ENCODE measurements around the gene PPP6R2. TPM values are rescaled to one million over a fixed set of nuclear protein-coding genes. Genes with fewer than 3 reads are reported as not detected.

The PPP6R2 gene
- total and polyA plus RNA-seq, 2 experiments from 2014 or later, result 41.4 to 88.4 TPM

DNA sequence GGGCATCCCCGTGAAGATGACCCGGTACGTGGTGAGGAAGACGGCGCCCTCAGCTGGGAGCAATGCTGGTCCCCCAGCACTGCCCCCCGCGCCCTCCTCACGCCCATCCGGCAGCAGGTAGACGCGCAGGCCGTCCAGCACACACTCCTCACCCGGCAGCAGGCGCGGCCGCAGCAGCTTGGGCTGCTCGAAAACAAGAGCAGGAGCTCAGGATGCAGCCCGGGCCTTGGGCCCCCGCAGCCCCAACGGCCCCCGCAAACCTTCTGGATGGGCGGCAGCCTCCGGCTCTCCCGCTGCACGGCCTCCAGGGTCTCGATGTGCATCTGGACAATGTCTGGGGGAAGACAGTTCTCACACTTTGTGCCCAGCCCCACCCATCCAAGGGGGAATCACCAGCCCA is 118.4 kb downstream of the PPP6R2 start:
- H3K36me3 ChIP-seq, result peaks cover 52% of the 10 kb centered on the region
- TF ChIP-seq, protein P1, sequence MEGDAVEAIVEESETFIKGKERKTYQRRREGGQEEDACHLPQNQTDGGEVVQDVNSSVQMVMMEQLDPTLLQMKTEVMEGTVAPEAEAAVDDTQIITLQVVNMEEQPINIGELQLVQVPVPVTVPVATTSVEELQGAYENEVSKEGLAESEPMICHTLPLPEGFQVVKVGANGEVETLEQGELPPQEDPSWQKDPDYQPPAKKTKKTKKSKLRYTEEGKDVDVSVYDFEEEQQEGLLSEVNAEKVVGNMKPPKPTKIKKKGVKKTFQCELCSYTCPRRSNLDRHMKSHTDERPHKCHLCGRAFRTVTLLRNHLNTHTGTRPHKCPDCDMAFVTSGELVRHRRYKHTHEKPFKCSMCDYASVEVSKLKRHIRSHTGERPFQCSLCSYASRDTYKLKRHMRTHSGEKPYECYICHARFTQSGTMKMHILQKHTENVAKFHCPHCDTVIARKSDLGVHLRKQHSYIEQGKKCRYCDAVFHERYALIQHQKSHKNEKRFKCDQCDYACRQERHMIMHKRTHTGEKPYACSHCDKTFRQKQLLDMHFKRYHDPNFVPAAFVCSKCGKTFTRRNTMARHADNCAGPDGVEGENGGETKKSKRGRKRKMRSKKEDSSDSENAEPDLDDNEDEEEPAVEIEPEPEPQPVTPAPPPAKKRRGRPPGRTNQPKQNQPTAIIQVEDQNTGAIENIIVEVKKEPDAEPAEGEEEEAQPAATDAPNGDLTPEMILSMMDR (IDR thresholded peaks at IDR 0.05; ENCODE audit: low read depth, low read length), result no peak
- no peak for DNase-seq (ENCODE audit: low read depth in 1 of 2, low spot score in 1 of 2)
- H3K4me3 ChIP-seq, result no peak overlapping the region
- H3K27ac ChIP-seq, result no peak overlapping the region
- no peaks in the 10 kb centered on the region for H3K9me3 ChIP-seq (ENCODE audit: low read depth)
- no peaks in the 10 kb centered on the region for H3K4me1 ChIP-seq (ENCODE audit: low read depth)
- no peaks in the 10 kb centered on the region for H3K27me3 ChIP-seq

GRCh38 chr22:50461979-50462540 is 118.9 kb downstream of the PPP6R2 start:
- H3K36me3 ChIP-seq, result peaks cover 56% of the 10 kb centered on the region
- no peak overlapping the region for H3K27ac ChIP-seq
- TF ChIP-seq, protein P1 (IDR thresholded peaks at IDR 0.05; ENCODE audit: low read depth, low read length), result no peak
- no peak overlapping the region for H3K4me3 ChIP-seq
- H3K9me3 ChIP-seq (ENCODE audit: low read depth), result no peaks in the 10 kb centered on the region
- no peaks in the 10 kb centered on the region for H3K27me3 ChIP-seq
- DNase-seq (ENCODE audit: low read depth in 1 of 2, low spot score in 1 of 2), result no peak
- no peaks in the 10 kb centered on the region for H3K4me1 ChIP-seq (ENCODE audit: low read depth)

DNA sequence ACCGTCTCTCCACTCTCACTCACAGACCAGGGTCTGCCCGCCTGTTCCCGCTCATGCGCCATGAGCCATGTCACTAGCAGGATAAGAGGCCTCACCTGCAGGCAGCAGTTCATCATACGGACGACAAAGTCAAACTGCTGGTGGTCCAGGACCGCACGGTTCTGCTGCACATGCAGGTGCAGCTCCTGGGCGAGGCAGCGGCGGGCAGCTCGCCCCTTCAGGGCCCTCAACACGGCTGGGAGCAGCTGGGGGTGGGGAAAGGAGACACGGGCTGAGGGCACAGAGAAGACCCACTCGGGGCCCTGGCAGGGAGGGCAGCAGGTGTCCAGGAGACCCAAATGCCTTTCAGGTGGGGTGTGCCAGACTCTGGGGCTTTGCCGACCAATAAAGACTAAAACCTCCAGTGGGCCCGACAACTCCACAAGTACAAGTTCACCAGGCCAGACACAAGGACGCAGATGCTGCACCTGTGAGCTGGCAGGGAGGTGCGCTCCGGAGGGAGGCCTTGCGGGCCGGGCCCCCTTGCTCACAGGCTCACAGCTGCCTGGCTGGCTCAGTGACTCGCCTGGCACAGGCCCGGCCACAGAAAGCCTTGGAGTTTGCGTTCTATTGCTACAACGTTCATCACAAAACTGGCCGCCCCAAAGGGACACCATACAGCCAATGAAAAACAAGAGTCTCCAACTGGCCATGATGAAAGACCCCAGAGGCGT is 120.2 kb downstream of the PPP6R2 start:
- TF ChIP-seq, protein P1 (IDR thresholded peaks at IDR 0.05; ENCODE audit: low read depth, low read length), result no peak
- DNase-seq (ENCODE audit: low read depth in 1 of 2, low spot score in 1 of 2), result no peak
- Histone ChIP-seq H3K27ac (no peak overlapping the region), H3K4me3 (no peak overlapping the region), H3K4me1 (ENCODE audit: low read depth) (no peaks in the 10 kb centered on the region), H3K9me3 (ENCODE audit: low read depth) (no peaks in the 10 kb centered on the region), H3K36me3 (peaks cover 60% of the 10 kb centered on the region), H3K27me3 (no peaks in the 10 kb centered on the region)

- H3K4me3 ChIP-seq, result no peak overlapping the region
- H3K27me3 ChIP-seq, result no peaks in the 10 kb centered on the region
- no peaks in the 10 kb centered on the region for H3K9me3 ChIP-seq (ENCODE audit: low read depth)
- H3K36me3 ChIP-seq, result peaks cover 60% of the 10 kb centered on the region
- H3K27ac ChIP-seq, result no peak overlapping the region
- no peak for DNase-seq (ENCODE audit: low read depth in 1 of 2, low spot score in 1 of 2)
- no peaks in the 10 kb centered on the region for H3K4me1 ChIP-seq (ENCODE audit: low read depth)
- TF ChIP-seq, protein P1 (IDR thresholded peaks at IDR 0.05; ENCODE audit: low read depth, low read length), result no peak
These were observed 121.3 kb downstream of the PPP6R2 start for GRCh38 chr22:50464451-50464850.

GRCh38 chr22:50465066-50465930 is 122.2 kb downstream of the PPP6R2 start:
- H3K9me3 ChIP-seq (ENCODE audit: low read depth), result no peaks in the 10 kb centered on the region
- DNase-seq (ENCODE audit: low read depth in 1 of 2, low spot score in 1 of 2), result no peak
- H3K27me3 ChIP-seq, result no peaks in the 10 kb centered on the region
- no peak overlapping the region for H3K27ac ChIP-seq
- no peaks in the 10 kb centered on the region for H3K4me1 ChIP-seq (ENCODE audit: low read depth)
- TF ChIP-seq, protein P1 (IDR thresholded peaks at IDR 0.05; ENCODE audit: low read depth, low read length), result no peak
- no peak overlapping the region for H3K4me3 ChIP-seq
- peaks cover 60% of the 10 kb centered on the region for H3K36me3 ChIP-seq
